Fibroblast of skin of right quadriceps (primary cell): ENCODE measurements around the gene ANO2.

ENCODE experiments used
- DNase-seq: peaks from one replicate; pipeline ENCODE4 v3.0.0-alpha.2; 2013

Gene ANO2

DNA sequence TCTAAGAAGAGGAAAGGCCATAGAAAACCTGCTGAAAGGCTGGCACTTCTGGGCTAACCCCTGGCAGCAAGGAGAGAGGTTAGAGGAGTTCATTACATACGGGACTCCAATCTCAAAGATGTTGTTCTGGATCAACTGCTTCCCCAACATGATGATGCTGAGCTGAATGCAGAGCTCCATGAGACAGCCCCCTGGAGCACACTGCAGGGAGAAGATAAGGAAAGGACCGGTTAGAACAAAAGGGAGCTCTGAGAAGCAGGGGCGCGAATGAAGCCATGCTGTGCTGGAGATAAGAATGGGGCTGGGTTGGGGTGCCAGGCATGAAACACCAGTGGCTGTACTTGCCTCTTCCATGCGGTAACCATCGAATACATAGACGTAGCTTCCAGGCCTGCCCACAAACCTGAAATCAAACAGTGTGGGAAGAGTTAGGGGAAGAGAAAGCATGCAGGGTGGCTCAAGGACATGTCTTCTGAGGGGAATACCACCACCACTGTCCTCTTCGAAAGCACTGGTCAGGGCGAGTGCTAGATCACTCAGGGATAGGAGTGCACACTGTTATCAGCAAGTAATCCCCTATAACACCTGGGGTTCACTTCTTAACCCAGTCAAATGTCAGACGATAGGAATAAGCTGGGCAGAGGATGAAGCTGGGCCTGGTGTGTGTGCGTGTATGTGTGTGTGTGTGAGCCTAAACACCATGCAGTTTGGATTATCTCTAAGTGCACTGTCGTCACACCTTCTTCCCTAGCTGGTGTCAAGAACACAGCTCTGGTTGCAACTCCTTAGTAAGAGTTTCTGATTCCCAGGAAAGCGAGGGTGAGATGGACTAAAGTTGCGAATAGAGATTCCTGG, 332.3 kb downstream of the ANO2 start:
- DNase-seq = no peak

DNA sequence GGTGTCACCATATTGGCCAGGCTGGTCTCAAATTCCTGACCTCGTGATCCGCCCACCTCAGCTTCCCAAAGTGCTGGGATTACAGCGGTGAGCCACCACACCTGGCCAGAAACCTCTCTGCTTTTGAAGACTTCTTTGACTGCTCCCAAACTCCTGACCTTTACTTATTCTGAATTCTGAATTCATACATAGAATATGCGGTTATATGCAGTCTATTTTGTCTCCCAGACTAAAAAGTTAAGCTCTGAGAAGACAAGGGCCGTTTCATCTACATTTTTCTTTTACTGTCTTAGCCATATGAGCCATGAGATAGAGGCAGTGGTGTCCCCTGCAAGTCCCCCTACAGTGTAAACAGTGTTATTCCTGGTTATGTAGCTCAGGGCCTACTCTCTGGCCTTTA, 333.9 kb downstream of the ANO2 start:
- no peak for DNase-seq

DNA sequence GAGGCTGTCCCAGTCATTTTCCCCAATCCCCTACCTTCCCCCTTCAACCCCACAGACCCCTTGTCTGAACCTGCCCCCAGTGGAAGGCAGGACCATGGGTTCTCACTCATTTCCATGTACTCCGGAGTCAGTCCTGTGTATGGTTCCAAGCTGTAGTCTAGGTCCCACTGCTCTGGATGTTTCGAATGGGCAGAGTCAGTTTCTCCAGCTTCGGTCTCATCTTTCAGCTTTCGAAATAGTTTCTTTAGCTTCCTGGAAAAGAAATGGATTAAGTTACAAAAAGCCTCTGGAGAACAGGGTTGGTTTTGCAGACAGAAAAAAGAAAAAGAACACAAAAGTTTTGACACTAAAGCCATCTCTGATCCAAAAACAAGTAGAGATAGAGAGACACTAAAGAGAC, 345.7 kb downstream of the ANO2 start:
- no peak for DNase-seq

DNA sequence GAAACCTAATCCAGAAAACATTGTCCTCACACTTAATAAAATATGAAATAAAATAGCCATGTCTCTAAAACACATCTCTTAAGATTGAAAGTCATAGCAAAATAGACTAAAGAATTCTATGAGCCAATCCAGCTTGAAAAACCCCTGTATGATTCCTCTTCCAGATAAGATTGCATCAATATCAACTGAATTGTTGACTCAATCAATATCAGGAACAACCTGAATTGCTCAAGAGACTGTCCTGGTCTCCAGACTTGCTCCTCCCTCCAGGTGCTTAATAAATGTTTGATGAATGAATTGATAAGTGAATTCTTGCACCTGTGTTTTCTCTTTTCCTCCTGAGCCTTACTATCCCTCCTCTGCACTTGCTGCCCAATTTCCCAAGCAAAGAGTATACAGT, 351.1 kb downstream of the ANO2 start:
- no peak for DNase-seq

DNA sequence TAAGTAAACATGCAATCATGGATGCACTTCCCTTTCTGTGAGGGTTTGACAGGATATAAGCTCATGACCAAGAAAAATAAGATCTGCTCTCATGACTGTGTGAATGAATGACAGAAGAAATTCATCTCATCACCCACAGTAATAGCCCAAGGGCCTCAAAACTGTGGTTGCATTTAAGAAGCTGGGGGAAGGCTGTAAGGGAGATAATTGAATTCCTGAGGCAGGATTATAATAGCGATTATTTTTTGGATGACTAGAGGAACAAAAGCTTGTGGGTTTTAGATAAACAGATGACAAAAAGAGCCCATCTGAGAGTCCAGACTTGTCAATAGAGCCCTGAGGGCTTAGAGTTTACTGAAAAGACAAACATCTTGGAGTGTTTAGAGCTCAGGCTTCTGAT, 352.0 kb downstream of the ANO2 start:
- peak; percentile 8 for DNase-seq

DNA sequence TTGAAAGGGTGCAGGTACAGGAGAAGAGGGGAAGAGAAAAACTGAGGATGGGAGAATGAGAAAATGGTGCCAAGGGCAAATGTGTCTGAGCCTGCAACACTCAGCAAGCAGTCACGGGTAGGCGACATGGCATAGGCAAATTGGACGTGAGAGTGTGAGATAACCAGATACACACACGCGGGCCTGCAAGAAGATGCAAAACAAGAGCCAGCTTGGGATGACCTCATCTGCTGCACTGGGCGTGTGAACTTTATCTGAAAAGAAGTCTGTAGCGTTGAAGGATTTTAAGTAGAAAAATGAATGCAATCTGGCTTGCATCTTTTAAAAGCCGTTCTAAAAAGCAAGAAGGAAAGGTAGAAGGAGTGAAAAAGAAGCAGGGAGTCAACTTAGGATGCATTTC, 352.7 kb downstream of the ANO2 start:
- no peak for DNase-seq

DNA sequence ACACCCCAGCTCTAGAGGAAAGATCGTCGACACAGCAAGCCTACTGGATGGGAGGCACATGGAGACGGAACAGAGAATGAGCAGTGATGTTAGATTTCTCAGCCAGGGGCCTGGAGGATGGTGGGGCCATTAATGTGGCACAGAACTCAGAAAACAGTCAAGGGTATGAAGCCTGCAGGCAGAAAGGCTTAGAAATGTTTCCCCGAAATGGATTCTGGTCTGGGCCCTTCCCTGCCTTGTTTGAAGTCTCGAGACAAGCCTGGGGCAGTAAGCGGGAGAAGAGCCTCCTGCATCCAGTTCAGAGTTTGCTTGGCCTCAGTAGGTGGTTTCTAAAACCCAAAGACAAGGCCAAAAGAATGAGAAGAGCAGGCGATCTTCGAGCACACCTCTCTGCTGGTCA, 354.7 kb downstream of the ANO2 start:
- DNase-seq = no peak

DNA sequence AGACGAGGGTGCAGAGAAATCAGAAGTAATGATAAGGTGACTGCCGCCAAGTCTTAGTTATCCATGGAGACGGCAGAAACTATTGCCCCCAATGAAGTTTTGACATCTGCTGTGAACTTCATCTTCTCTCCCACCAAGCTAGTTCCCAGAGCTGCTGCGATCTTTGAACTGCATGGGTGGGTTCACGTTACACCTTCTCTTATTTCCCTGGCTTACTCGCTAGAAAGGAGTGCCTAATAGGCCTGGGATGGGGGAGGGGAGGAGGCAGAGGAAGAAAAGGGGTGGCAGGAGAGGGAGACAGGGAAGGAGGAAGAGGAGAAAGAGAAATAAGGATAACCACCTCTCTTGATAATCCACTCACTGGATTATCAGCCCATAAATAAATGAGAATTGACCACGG, 356.0 kb downstream of the ANO2 start:
- DNase-seq = no peak

DNA sequence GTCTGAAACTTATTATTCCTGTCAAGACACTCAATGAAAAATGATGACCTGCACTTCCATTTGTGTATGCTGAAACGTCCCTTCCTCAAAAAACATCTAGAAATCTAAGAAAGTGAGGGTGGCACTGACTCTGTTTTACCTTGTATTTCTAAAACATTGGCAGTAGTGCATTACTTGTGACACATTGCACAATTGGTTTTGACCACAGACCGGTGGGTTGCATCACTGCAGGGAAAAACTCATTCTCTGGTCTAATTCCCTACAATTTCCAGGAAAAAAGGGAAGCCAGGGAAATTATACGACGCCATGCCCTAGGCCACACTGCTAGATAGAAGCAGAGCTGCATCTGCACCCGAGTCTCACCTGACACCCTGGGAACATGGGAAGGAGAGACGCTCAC, 356.5 kb downstream of the ANO2 start:
- DNase-seq = peak; percentile 48

DNA sequence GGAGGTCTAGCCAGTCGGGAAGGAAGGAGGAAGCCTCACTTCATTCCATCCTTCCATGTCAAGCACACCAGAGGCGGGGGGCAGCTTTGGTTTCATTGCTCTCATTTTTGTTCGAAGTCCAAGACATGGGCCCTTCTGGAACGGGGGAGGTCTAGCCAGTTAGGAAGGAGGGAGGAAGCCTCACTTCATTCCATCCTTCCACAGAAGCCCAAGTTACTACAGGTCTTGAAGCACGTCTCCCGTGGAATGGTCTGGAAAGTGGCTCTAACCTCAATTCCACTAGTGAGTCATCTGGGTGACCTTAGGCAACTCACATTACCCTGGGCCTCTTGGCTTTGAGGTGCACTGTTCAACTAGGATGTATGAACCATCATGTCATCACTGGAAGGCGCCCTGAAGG, 356.9 kb downstream of the ANO2 start:
- peak; percentile 83 for DNase-seq

DNA sequence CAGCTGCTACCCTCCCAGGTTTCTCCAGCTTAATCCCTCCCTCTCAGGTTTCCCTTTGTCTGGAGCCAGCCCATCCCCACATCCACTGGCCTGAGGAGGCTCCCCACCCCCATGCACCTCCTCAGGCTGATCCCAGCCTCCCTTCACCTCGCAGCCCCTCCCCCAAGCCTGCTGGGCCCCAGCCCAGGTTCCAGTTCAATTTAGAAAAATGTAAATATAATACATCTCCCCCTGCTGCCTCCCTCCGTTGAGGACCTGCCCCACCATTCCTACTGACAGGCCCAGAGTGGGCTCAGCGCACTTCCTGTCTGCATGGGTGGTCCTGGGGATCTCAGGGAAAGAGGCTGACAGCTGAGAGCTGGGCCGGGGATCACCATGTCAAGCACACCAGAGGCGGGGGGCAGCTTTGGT, 357.3 kb downstream of the ANO2 start:
- DNase-seq = no peak

DNA sequence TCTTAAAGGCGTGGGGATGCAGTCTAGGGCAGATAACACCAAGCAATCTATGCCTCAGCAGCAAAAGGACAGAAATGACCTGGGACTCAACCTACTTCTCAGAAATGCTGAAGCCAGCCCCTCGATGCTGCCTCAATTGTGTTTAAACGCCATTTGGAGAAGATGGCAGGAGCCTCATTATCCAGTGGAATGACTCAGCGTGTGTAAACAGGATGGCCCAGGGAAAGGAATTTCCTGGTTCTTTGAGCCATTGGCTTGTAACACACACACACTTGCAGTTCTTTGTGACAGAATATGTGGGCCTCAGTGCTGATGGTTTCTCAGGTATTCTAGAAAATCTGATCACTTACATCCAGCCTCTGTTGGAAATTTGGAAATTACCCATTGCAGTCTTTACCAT, 358.9 kb downstream of the ANO2 start:
- peak; percentile 79 for DNase-seq

DNA sequence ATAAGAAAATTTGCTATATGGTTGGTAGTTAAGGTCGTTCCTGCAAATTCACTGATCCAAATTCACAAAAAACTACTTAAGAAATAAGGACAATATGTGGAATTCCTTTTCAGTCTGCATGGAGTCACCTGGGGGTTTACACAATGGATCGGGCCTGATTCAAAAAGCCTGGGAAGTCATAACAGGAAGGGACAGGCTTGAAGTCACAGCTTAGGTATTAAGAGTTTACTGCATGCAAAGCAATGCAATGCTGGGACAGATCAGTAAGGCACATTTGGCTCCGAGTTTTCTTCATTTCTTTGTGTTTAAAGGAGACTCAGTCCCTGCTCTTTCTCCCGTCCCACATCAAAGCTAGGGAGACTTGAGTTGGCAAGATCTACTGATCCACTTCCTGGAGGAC, 359.9 kb downstream of the ANO2 start:
- DNase-seq = no peak

DNA sequence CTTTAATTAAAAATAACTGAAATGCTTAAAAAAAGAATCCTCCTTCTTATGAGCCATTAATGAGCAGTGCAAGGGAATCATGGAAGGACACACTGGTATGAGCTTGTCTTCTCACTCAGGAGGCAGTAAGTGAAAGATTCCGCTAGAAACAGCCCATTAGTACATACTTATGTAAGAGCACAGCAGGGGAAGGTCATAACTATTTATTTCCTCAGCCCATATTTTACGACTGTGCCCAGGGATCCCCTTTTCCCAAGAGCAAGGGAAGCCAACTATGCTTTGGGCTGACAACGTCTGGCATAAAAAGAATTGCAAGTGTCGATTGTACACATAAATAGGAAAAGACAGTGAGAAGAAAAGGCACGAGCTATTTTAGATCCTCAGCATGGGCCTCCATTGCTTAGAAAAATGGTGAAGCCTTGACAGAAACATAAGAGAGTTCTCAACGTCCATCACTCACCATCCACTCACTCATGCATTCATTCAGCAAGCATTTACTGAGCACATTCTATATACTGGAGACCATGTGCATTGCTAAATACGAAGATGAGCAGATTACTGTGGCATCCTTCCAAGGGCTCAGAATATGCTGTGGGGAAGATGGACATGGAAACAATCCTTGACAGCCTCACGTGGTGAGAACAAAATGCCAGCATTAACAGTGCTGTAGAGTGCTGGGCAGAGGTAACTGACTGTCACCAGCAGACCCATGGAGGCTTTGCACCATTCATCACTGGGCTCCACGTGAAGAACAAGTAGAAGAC, 360.5 kb downstream of the ANO2 start:
- DNase-seq = peak; percentile 31

DNA sequence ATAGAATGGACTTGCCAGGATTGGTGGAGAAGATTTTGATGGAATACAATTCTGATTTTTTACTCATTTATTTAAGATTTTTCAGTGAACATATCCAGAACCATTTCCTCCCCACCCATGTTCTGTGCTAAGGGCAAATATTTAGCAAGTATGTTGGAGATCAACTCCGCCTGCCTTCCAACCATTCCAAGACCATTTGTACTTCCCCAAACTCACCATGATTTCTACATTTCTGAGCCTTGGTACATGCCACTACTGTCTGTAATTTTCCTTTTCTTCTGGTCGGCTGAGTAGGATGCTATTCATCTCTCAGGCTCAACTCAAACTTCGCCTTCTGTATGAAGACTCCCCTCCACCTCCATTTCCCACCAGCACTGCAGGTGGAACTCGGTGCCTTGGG, 362.5 kb downstream of the ANO2 start:
- DNase-seq = no peak

DNA sequence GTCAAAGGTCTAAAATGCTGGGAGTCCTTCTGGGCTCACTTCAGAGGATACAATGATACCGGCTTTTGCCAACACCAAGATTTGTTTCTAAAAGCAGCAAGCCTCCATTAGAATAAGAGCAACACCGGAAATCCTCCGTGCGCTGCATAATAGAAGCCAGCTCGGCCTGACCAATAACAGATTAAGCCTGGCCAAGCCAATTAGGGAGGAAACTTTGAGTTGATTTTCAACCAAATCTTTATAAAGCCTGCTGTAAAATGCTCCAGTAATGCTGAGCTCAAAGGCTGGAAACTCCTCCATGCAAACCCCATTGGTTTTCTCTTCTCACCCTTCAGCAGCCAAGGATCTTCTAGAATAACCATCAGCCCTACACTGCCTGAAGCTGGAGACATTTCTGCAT, 363.0 kb downstream of the ANO2 start:
- DNase-seq = no peak

DNA sequence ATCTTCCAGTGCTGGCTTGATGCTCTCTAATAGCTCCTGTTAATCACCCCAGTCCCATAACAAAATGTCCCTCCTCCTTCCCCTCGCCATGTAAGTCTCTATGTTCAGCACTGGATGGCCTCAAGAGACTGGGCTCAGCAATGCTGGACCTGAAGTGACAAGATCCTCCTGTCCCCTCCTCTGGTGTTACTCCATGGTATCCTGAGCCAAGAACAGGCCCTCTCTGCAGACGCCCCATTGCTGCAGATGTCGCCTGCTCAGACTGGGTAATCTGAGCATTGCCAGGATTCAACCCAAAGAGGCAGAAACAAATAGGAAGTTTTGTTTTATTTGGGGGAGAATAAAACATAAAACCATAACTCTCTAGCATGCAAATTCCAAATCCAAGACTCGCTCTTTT, 363.4 kb downstream of the ANO2 start:
- no peak for DNase-seq

DNA sequence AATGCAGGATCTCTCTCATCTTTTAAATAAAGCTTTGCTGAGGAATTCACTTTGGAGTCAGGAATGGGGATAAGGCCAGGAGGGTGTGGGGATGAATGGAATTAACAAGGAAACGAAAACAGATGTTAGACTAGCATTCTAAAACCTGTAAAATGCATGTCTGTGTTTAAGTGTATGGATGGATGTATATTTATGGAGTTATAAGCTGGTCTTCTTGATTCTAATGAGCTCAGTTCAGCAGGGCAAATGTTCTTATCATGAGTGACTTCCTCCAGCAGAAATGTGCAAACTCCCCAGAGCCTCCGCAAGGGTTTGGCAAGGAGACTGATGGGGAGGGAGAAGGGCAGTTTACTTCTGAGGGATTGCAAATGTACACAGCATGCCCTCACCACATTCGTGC, 364.0 kb downstream of the ANO2 start:
- DNase-seq = peak; percentile 85

DNA sequence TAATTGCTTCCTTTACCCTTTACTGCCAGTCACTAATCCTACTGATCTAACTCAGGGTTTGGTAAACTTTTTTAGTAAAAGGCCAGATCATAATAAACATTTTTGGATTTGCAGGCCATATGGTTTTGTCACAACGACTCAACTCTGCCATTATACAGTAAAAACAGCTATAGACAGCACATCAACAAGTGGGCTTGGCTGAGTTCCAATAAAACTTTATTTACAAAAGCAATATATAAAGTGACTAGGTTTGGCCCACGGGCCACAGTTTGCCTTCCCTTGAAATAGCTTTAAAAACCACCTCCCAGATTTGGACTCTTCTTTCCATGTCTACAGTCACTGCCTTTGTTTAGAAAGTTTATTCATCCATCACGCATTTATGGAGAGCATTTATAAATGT, 366.3 kb downstream of the ANO2 start:
- DNase-seq = no peak

DNA sequence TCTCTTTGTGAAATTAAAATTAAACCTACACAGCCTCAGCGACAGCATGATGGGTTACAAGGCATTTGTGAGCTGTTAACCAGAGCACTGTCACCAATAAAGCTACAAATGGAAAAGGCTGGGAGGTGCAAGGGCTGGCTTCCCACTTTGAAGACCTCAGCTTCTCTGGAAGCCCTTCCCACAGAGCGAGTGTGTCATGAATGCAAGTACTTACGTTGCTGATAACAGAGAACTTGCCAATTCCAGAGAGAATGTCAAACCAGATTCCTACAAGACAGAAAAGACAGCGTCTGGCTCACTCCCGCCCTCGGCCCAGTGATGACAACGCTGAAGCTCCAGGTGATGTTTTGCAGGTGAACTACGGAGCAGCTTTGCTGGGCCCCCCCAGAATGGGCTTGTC, 367.3 kb downstream of the ANO2 start:
- DNase-seq = no peak

DNA sequence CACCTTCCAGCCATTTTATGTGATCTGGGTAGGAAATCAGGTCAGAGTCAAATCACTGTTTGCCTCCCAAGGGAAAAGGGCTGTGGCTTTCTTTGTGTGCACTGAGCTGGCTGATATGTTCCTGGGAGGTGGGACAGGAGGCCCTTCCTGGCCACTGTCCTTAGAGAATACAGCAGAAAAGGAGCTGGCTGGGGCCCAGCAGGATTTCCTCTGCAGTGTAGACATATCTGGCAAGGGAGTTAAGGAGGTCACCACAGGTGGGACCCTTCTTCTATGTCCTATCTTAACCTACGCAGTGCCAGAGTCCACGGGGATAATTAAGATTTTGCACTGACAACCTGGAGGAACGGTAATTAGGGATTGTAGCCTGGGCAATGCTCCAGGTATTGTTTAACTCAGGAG, 367.8 kb downstream of the ANO2 start:
- no peak for DNase-seq

DNA sequence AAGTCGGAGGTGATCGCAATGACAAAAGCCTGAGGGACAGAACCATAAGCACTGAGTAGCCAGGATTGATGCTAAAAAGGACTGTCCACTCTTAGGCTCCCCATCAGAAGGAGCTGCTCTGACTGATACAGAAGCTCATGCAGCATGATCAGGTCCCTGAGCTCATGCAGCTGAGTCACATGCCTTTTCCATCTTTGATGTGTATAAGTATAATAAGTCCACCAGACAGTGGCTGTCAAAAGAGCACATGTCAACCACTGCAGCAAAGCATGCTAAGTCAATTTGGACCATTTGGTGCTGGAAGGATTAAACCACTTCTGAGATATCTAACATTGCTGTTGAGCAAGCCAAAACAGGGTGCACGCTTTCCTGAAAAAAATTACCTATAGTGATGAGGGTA, 369.1 kb downstream of the ANO2 start:
- no peak for DNase-seq

DNA sequence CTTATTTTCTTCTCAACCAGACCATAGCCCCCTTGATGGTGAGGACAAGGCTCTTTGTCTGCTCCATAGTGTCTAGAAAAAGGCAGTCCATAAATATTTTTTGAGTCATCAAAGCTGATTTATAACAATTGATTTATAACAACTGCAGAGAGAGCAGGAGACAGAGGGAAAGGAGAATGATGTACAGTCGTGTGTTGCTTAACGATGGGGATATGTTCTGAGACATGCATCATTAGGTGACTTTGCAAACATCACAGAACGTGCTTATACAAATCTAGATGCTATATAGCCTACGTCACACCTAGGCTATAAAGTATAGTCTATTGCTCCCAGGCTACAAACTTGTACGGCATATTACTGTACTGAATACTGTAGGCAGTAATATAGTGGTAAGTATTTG, 369.8 kb downstream of the ANO2 start:
- no peak for DNase-seq

DNA sequence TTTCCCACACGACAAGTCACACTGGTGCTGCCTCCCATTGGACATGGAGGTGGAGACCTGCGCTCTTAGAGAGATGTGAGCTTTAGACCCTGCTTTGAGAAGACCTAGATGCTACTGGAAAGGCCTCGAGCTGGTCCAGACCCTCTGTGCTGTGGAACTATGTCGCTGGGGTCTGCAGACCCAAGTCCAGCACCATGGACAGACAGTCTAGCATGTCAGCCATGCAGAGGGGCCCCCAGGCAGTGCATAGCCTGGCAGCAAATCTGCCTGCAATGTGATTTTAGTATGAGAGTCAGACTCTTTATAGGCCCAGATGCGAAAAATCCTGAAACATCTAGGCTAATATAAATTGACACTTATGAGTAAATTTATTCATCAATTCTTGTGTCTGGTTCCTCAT, 371.7 kb downstream of the ANO2 start:
- no peak for DNase-seq

DNA sequence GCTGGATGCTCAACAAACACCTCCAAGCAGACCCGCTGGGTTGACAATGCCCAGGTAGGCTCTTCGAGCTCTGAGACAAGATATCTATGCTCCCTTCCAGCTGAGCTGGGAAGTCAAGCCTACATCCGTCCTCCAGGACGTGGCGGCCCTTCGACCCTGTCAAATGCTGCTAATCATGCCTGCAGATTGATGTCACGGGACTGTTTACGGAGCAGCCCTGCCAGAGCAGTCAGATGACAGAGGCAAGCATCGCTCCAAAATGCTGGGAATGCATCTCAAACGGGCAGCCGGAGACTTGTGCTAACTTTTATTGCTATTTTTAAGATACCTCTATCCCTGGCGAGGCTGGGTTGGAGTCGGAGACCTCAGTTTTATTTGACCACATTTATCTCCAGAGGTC, 373.9 kb downstream of the ANO2 start:
- DNase-seq = no peak
